SK-N-SH (cell line): ENCODE results near the gene ATN1. TPM values are rescaled to one million over a fixed set of nuclear protein-coding genes. Genes with fewer than 3 reads are reported as not detected.
A peak's percentile ranks its signal among the peaks of the same experiment; 100 is the strongest.

Source experiments
- CTCF ChIA-PET: fragments of 300-600, 350-600 bp; formaldehyde crosslinking; extraction: SDS; loops from one replicate; lab custom pipeline; 2021; lab: Yijun Ruan, JAX
- POLR2A ChIA-PET: fragments of 350-600 bp; sonication (Branson Sonifier 250); formaldehyde crosslinking; extraction: SDS; loops from one replicate; lab custom pipeline; 2020; ENCODE audit warnings: antibody characterized with exemption, inconsistent platforms; lab: Yijun Ruan, JAX
- DNase-seq: peaks from one replicate; pipeline ENCODE4 v3.0.0; 2012
- H2AFZ ChIP-seq: fragments of 200-600 bp; sonication (generic); 2 replicates; pipeline ENCODE4 v1.8.1; 2016; ENCODE audit warnings: antibody characterized with exemption, mild to moderate bottlenecking, low read depth
- H3F3A ChIP-seq: fragments of 200-600 bp; sonication (generic); replicated peaks from 2 replicates; pipeline ENCODE3; 2016; ENCODE audit warnings: antibody characterized with exemption, mild to moderate bottlenecking; ENCODE audit not compliant: insufficient read depth
- H3K27ac ChIP-seq, 2 experiments: fragments of 200-500 bp in 1 of 2; fragments of 200-600 bp in 1 of 2; sonication (Bioruptor generic) in 1 of 2; sonication (generic), shearing (Covaris generic) in 1 of 2; 2 replicates each; pipeline versions ENCODE4 v1.5.1 to v1.6.1; 2014 to 2016; ENCODE audit warnings: low read depth in 2 of 2, inconsistent platforms in 1 of 2, low read length in 1 of 2, mild to moderate bottlenecking in 1 of 2, mixed read lengths in 1 of 2
- H3K27me3 ChIP-seq: fragments of 200-600 bp; sonication (generic), shearing (Covaris generic); 2 replicates; pipeline ENCODE4 v1.6.1; 2016; ENCODE audit warnings: mixed run types; ENCODE audit not compliant: insufficient read depth
- H3K36me3 ChIP-seq, 2 experiments: fragments of 200-500 bp in 1 of 2; fragments of 200-600 bp in 1 of 2; sonication (Bioruptor generic) in 1 of 2; sonication (generic) in 1 of 2; replicated peaks in 1 of 2; 2 replicates each; pipeline versions ENCODE3 to v1.5.1; 2014 to 2016; ENCODE audit warnings: low read length in 1 of 2, mild to moderate bottlenecking in 1 of 2; ENCODE audit not compliant: insufficient read depth in 2 of 2, control insufficient read depth in 1 of 2
- H3K4me1 ChIP-seq, 2 experiments: fragments of 200-500 bp in 1 of 2; fragments of 200-600 bp in 1 of 2; sonication (Bioruptor generic) in 1 of 2; sonication (generic), shearing (Covaris generic) in 1 of 2; 2 replicates each; pipeline versions ENCODE4 v1.5.1 to v1.6.1; 2014 to 2016; ENCODE audit warnings: low read depth in 1 of 2, low read length in 1 of 2, mixed run types in 1 of 2; ENCODE audit not compliant: insufficient read depth in 2 of 2, control insufficient read depth in 1 of 2
- H3K4me2 ChIP-seq: fragments of 200-600 bp; sonication (generic), shearing (Covaris generic); 2 replicates; pipeline ENCODE4 v1.6.1; 2017; ENCODE audit warnings: mixed run types
- H3K4me3 ChIP-seq, 2 experiments: fragments of 200-500 bp in 1 of 2; fragments of 200-600 bp in 1 of 2; sonication (Bioruptor generic) in 1 of 2; sonication (generic), shearing (Covaris generic) in 1 of 2; 2 replicates each; pipeline versions ENCODE4 v1.5.1 to v1.8.1; 2014 to 2016; ENCODE audit warnings: low read depth in 2 of 2, inconsistent platforms in 1 of 2, low read length in 1 of 2, mild to moderate bottlenecking in 1 of 2, mixed read lengths in 1 of 2, moderate library complexity in 1 of 2
- H3K79me2 ChIP-seq: fragments of 200-600 bp; sonication (generic); 2 replicates; pipeline ENCODE4 v1.8.1; 2017; ENCODE audit warnings: mild to moderate bottlenecking; ENCODE audit not compliant: insufficient read depth
- H3K9ac ChIP-seq: fragments of 200-600 bp; sonication (generic); 2 replicates; pipeline ENCODE4 v1.6.1; 2017; ENCODE audit warnings: mixed run types
- H3K9me2 ChIP-seq: fragments of 200-600 bp; sonication (generic); 2 replicates; pipeline ENCODE4 v1.6.1; 2017; ENCODE audit warnings: mixed run types
- H3K9me3 ChIP-seq: fragments of 200-600 bp; sonication (generic); 2 replicates; pipeline ENCODE4 v1.6.1; 2017; ENCODE audit warnings: mixed run types, mild to moderate bottlenecking, moderate library complexity
- H4K20me1 ChIP-seq: fragments of 200-600 bp; sonication (generic); 2 replicates; pipeline ENCODE4 v1.6.1; 2017; ENCODE audit warnings: mild to moderate bottlenecking, mixed run types; ENCODE audit not compliant: insufficient read depth
- ELF1 ChIP-seq: IDR thresholded peaks from 2 replicates; pipeline ENCODE4 v1.4.0; 2012
- EZH2phosphoT487 ChIP-seq: fragments of 200-600 bp; sonication (generic); IDR thresholded peaks from 2 replicates; pipeline ENCODE4 v1.6.1; 2017; ENCODE audit warnings: low read depth, mixed run types, mild to moderate bottlenecking, antibody characterized with exemption, moderate library complexity, borderline replicate concordance
- FOSL2 ChIP-seq: IDR thresholded peaks from 2 replicates; pipeline ENCODE4 v1.4.0; 2012; ENCODE audit warnings: low read depth, mild to moderate bottlenecking, moderate library complexity, borderline replicate concordance
- FOXJ3 ChIP-seq: sonication (generic); formaldehyde crosslinking; IDR thresholded peaks from 2 replicates; pipeline ENCODE4 v1.5.1; 2020; ENCODE audit warnings: mild to moderate bottlenecking, missing genetic modification reagents
- FOXM1 ChIP-seq: IDR thresholded peaks from 2 replicates; pipeline ENCODE4 v1.4.0; 2012; ENCODE audit warnings: low read depth, mild to moderate bottlenecking
- GABPA ChIP-seq: IDR thresholded peaks from 2 replicates; pipeline ENCODE4 v1.4.0; 2012; ENCODE audit warnings: low read depth, mild to moderate bottlenecking
- GATA2 ChIP-seq: sonication (generic); formaldehyde crosslinking; IDR thresholded peaks from 2 replicates; pipeline ENCODE4 v1.5.0; 2020; ENCODE audit warnings: mild to moderate bottlenecking, missing genetic modification reagents
- JUND ChIP-seq: IDR thresholded peaks from 2 replicates; pipeline ENCODE4 v1.4.0; 2012
- NFIC ChIP-seq: IDR thresholded peaks from 2 replicates; pipeline ENCODE4 v1.4.0; 2012; ENCODE audit warnings: borderline replicate concordance
- POLR2AphosphoS5 ChIP-seq: IDR thresholded peaks from 2 replicates; pipeline ENCODE4 v1.6.1; 2012; ENCODE audit warnings: low read depth, low read length
- RAD21 ChIP-seq: IDR thresholded peaks from 2 replicates; pipeline ENCODE4 v1.6.1; 2012; ENCODE audit warnings: mild to moderate bottlenecking, low read length
- RCOR1 ChIP-seq: fragments of 150-350 bp; IDR thresholded peaks from 2 replicates; pipeline ENCODE4 v1.6.1; 2017; ENCODE audit warnings: antibody characterized with exemption, low read length
- SMC3 ChIP-seq: IDR thresholded peaks from 2 replicates; pipeline ENCODE4 v1.6.1; 2012; ENCODE audit warnings: low read depth, low read length, improper control_type of control experiment
- TCF12 ChIP-seq: IDR thresholded peaks from 2 replicates; pipeline ENCODE4 v1.4.0; 2012
- TEAD4 ChIP-seq: IDR thresholded peaks from 2 replicates; pipeline ENCODE4 v1.4.0; 2012; ENCODE audit warnings: mild to moderate bottlenecking, borderline replicate concordance; ENCODE audit not compliant: insufficient read depth
- YY1 ChIP-seq: IDR thresholded peaks from 2 replicates; pipeline ENCODE4 v1.4.0; 2012; ENCODE audit warnings: low read depth, mild to moderate bottlenecking
- WGBS: methylation state at CpG from one replicate; pipeline ENCODE4 v1.1.6; 2017; ENCODE audit warnings: low lambda C conversion rate; 5-methylcytosine and 5-hydroxymethylcytosine counted together
- polyA plus RNA-seq, 3 experiments: library from polyadenylated mRNA; depleted of rRNA; stranded (reverse); fragments of >200 nt; gene quantifications; 2 replicates each; pipeline ENCODE4 v1.2.3, GENCODE V29; 2012
- TF ChIP-seq, protein P1 (sequence below): fragments of 200-600 bp; sonication (generic); IDR thresholded peaks from 2 replicates; pipeline ENCODE4 v1.6.1; 2017; ENCODE audit warnings: antibody characterized with exemption, mild to moderate bottlenecking, moderate library complexity
- TF ChIP-seq, protein P2 (sequence below): fragments of 150-350 bp; IDR thresholded peaks from 2 replicates; pipeline ENCODE4 v1.6.1; 2016; ENCODE audit warnings: mild to moderate bottlenecking, low read depth, low read length
- TF ChIP-seq, protein P3 (sequence below): IDR thresholded peaks from 2 replicates; pipeline ENCODE4 v1.6.1; 2012; ENCODE audit warnings: mild to moderate bottlenecking, low read depth, low read length, moderate library complexity
- TF ChIP-seq, protein P4 (sequence below): IDR thresholded peaks from 2 replicates; pipeline ENCODE4 v1.4.0; 2012; ENCODE audit warnings: low read depth

The ATN1 gene
- polyA plus RNA-seq, 1 of the 3 experiments (the other 2 are of a cell fraction) = 29.3 TPM

DNA sequence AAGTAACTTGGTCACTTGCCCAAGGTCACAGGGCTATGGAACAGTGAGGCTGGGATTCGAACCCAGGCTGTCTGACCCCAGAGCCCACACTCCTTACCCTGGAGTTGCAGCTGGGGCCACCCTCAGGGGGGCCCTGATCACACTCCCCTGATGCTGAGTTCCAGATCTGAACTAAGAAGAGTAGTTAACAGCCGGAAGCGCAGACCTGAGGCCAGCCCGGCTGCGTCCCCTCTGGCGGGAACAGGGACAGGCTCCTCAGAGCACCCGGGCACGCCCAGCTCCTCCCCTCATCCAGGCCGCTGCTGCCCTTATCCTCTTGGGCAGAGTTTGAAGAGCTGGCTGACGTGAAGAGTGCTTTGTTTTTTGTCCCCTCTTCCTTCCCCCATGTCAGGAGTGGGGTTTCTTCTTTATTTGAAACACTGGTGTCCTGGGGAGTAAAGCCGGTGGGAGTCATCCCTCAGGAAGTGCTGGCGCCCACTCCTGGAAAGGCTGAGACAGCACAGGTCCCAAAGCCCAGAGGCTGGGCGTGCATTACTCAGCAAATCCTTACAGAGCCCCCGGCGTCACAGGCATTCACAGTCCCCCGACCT lies 34.0 kb downstream of the ATN1 start:
- no peaks in the 10 kb centered on the region for H3K9me2 ChIP-seq
- peak; percentile 78 for DNase-seq
- H3K79me2 ChIP-seq = no peaks in the 10 kb centered on the region
- TF ChIP-seq POLR2AphosphoS5 = no peak
- TF ChIP-seq NFIC = no peak
- no peak for TF ChIP-seq JUND
- peak; percentile 35 for TF ChIP-seq SMC3
- TF ChIP-seq FOSL2 = no peak
- TF ChIP-seq, protein P1, sequence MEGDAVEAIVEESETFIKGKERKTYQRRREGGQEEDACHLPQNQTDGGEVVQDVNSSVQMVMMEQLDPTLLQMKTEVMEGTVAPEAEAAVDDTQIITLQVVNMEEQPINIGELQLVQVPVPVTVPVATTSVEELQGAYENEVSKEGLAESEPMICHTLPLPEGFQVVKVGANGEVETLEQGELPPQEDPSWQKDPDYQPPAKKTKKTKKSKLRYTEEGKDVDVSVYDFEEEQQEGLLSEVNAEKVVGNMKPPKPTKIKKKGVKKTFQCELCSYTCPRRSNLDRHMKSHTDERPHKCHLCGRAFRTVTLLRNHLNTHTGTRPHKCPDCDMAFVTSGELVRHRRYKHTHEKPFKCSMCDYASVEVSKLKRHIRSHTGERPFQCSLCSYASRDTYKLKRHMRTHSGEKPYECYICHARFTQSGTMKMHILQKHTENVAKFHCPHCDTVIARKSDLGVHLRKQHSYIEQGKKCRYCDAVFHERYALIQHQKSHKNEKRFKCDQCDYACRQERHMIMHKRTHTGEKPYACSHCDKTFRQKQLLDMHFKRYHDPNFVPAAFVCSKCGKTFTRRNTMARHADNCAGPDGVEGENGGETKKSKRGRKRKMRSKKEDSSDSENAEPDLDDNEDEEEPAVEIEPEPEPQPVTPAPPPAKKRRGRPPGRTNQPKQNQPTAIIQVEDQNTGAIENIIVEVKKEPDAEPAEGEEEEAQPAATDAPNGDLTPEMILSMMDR = peak; percentile 56
- TF ChIP-seq RAD21 = no peak
- no peak for TF ChIP-seq EZH2phosphoT487
- TF ChIP-seq, protein P2, sequence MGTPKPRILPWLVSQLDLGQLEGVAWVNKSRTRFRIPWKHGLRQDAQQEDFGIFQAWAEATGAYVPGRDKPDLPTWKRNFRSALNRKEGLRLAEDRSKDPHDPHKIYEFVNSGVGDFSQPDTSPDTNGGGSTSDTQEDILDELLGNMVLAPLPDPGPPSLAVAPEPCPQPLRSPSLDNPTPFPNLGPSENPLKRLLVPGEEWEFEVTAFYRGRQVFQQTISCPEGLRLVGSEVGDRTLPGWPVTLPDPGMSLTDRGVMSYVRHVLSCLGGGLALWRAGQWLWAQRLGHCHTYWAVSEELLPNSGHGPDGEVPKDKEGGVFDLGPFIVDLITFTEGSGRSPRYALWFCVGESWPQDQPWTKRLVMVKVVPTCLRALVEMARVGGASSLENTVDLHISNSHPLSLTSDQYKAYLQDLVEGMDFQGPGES = no peak
- H3F3A ChIP-seq = peaks cover 24% of the 10 kb centered on the region
- H3K9me3 ChIP-seq = no peaks in the 10 kb centered on the region
- 69% methylated on average over 14 of the region's 16 CpGs for WGBS
- POLR2A ChIA-PET = interaction anchor here (1.6 to 6.8 kb wide), 2 partner anchors 16 to 41 kb away, joined by 3 to 62 read pairs; partner anchors contain the start of genes C12orf57 and RNU7-1
- no peak overlapping the region for H3K4me2 ChIP-seq
- no peaks in the 10 kb centered on the region for H3K27me3 ChIP-seq
- CTCF ChIA-PET = interaction anchor here (0.6 to 8.0 kb wide), 13 partner anchors 8 to 148 kb away, joined by 3 to 114 read pairs (median 4); partner anchors contain the start of genes C12orf57, ENO2 and RNU7-1
- H2AFZ ChIP-seq = peak overlapping the region; percentile 86; the same call in 1 of the 2 replicates
- H3K36me3 ChIP-seq = peaks cover 4 to 23% of the 10 kb centered on the region in 2 experiments
- peaks cover 0 to 8% of the 10 kb centered on the region in 2 experiments; a peak in 2 of 4 replicates for H3K4me1 ChIP-seq
- H4K20me1 ChIP-seq = no peaks in the 10 kb centered on the region
- H3K27ac ChIP-seq = no peak overlapping the region; a peak in 1 of 4 replicates
- H3K9ac ChIP-seq = peak overlapping the region; percentile 13
- H3K4me3 ChIP-seq = peak overlapping the region in 1 of 2 experiments; percentile 35; a peak in 1 of 4 replicates

DNA sequence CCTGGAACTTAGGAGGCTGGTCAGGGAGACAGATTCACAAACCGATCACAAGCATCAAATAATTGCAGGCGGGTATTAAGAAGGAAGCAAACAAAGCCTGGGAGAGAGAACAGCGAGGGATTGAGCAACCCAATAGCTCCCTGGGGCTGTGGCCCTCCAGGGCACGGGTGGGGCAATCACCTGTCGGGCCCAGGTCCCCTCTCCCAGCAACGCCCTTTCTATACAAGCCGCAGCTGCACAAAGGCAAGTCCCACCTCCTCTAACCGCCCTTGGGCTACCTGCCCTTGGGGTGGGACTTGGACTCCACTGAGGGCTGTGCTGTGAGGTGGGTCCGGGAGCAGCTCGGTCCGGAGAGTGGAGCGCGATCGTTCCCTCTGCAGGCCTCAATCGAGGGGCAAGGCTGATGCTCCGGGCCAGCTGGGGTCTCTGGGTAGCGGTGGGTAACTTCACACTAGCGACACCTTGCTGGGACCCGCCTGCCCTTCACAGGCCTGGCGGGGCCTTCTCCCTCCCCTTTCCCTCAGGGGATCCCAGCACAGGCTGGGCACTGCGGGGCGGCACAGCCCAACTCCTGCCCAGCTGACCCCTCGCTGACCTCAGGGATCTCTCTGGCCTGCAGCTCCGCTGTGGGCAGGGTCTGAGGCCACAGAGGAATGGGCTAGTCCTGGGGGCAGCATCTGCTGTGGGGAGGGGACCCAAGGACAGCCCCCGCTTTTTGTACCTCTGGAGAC lies 34.7 kb downstream of the ATN1 start:
- peak overlapping the region; percentile 13; the same call in 1 of the 2 replicates for H3K9ac ChIP-seq
- TF ChIP-seq GATA2 (CRISPR knock-in tag) (no peak), ELF1 (no peak), SMC3 (no peak), FOXJ3 (CRISPR knock-in tag) (no peak), RCOR1 (no peak), GABPA (no peak), FOSL2 (no peak), TEAD4 (no peak), YY1 (no peak), TCF12 (no peak), FOXM1 (no peak)
- TF ChIP-seq, protein P3, sequence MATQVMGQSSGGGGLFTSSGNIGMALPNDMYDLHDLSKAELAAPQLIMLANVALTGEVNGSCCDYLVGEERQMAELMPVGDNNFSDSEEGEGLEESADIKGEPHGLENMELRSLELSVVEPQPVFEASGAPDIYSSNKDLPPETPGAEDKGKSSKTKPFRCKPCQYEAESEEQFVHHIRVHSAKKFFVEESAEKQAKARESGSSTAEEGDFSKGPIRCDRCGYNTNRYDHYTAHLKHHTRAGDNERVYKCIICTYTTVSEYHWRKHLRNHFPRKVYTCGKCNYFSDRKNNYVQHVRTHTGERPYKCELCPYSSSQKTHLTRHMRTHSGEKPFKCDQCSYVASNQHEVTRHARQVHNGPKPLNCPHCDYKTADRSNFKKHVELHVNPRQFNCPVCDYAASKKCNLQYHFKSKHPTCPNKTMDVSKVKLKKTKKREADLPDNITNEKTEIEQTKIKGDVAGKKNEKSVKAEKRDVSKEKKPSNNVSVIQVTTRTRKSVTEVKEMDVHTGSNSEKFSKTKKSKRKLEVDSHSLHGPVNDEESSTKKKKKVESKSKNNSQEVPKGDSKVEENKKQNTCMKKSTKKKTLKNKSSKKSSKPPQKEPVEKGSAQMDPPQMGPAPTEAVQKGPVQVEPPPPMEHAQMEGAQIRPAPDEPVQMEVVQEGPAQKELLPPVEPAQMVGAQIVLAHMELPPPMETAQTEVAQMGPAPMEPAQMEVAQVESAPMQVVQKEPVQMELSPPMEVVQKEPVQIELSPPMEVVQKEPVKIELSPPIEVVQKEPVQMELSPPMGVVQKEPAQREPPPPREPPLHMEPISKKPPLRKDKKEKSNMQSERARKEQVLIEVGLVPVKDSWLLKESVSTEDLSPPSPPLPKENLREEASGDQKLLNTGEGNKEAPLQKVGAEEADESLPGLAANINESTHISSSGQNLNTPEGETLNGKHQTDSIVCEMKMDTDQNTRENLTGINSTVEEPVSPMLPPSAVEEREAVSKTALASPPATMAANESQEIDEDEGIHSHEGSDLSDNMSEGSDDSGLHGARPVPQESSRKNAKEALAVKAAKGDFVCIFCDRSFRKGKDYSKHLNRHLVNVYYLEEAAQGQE = no peak
- TF ChIP-seq, protein P4, sequence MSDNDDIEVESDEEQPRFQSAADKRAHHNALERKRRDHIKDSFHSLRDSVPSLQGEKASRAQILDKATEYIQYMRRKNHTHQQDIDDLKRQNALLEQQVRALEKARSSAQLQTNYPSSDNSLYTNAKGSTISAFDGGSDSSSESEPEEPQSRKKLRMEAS = no peak

More for the DNA sequence above, 34.7 kb downstream of the ATN1 start:
- CTCF ChIA-PET = interaction anchor here (0.8 to 8.0 kb wide), 12 partner anchors 7 to 491 kb away, joined by 3 to 114 read pairs (median 4); partner anchors contain the start of genes C12orf57, ENO2 and RNU7-1
- Histone ChIP-seq H3F3A (peaks cover 29% of the 10 kb centered on the region), H4K20me1 (no peaks in the 10 kb centered on the region), H3K27me3 (no peaks in the 10 kb centered on the region), H3K79me2 (no peaks in the 10 kb centered on the region), H3K9me2 (no peaks in the 10 kb centered on the region), H2AFZ (peak overlapping the region; percentile 86; the same call in 1 of the 2 replicates), H3K4me2 (no peak overlapping the region), H3K36me3 (peaks cover 10 to 29% of the 10 kb centered on the region in 2 experiments), H3K4me1 (peaks cover 0 to 8% of the 10 kb centered on the region in 2 experiments; a peak in 2 of 4 replicates), H3K27ac (no peak overlapping the region; a peak in 1 of 4 replicates), H3K4me3 (no peak overlapping the region), H3K9me3 (no peaks in the 10 kb centered on the region)
- 78% methylated on average over 18 of the region's 25 CpGs for WGBS
- POLR2A ChIA-PET = interaction anchor here (1.6 to 6.8 kb wide), 2 partner anchors 17 to 41 kb away, joined by 3 to 62 read pairs; partner anchors contain the start of genes C12orf57 and RNU7-1
- DNase-seq = peak; percentile 35
